GM12878 (cell line): ENCODE data around the gene TSHZ2. TPM values are rescaled to one million over a fixed set of nuclear protein-coding genes. Genes with fewer than 3 reads are reported as not detected.

ENCODE experiments used
- ATAC-seq: fragments of 200-7000 bp; cut with Tn5 transposase; 3 replicates; pipeline ENCODE4 v1.9.1; 2020; ENCODE audit warnings: mild to moderate bottlenecking, moderate library complexity
- BruUV-seq: library from RNA; stranded (reverse); fragments of 400-500 nt; replicated peaks from 2 replicates; lab custom pipeline; 2021; lab: Mats Ljungman, UMichigan
- CTCF ChIA-PET: fragments of 300-600 bp; sonication (Branson Sonifier 250); formaldehyde crosslinking; extraction: SDS; loops from one replicate; lab custom pipeline; 2021; ENCODE audit warnings: inconsistent platforms; lab: Yijun Ruan, JAX
- POLR2A ChIA-PET: fragments of 350-600 bp; formaldehyde crosslinking; extraction: SDS; loops from one replicate; lab custom pipeline; 2021; ENCODE audit warnings: inconsistent platforms; lab: Charles Lee
- RAD21 ChIA-PET: fragments of 300-600 bp; sonication (Branson Sonifier 250); formaldehyde crosslinking; loops from one replicate; lab custom pipeline; 2023; ENCODE audit warnings: antibody characterized with exemption; ENCODE audit not compliant: unreplicated experiment; lab: Charles Lee
- SMC1A ChIA-PET: fragments of 300-600 bp; sonication (Branson Sonifier 250); formaldehyde crosslinking; loops from one replicate; lab custom pipeline; 2023; ENCODE audit not compliant: unreplicated experiment, uncharacterized antibody; lab: Charles Lee
- DNase-seq: peaks from one replicate; pipeline ENCODE4 v3.0.0-alpha.2; 2011; ENCODE audit warnings: low read depth, low spot score
- FAIRE-seq: peaks from 3 replicates; lab custom pipeline; 2011; peaks lifted over from hg19 to GRCh38; lab: Jason Lieb, UNC
- H2AFZ ChIP-seq: 2 replicates; pipeline ENCODE4 v1.6.0; 2011; ENCODE audit warnings: low read depth, low read length, control low read depth; ENCODE audit not compliant: control insufficient read depth
- H3K27ac ChIP-seq: 2 replicates; pipeline ENCODE4 v1.5.1; 2011; ENCODE audit warnings: control low read depth; ENCODE audit not compliant: control insufficient read depth, insufficient read depth
- H3K27me3 ChIP-seq, 2 experiments: replicated peaks in 1 of 2; 2 replicates each; pipeline versions ENCODE4 v1.6.0 to v1.6.1; 2011; ENCODE audit warnings: low read length in 1 of 2; ENCODE audit not compliant: control insufficient read depth in 2 of 2, insufficient read depth in 2 of 2
- H3K36me3 ChIP-seq, 2 experiments: 2 replicates each; pipeline ENCODE4 v1.5.1; 2011; ENCODE audit warnings: low read length in 1 of 2; ENCODE audit not compliant: control insufficient read depth in 2 of 2, insufficient read depth in 2 of 2
- H3K4me1 ChIP-seq: 2 replicates; pipeline ENCODE4 v1.6.1; 2011; ENCODE audit warnings: mild to moderate bottlenecking, low read length, moderate library complexity, mixed read lengths; ENCODE audit not compliant: control insufficient read depth, insufficient read depth
- H3K4me2 ChIP-seq: 2 replicates; pipeline ENCODE4 v1.6.0; 2011; ENCODE audit warnings: control low read depth; ENCODE audit not compliant: control insufficient read depth, insufficient read depth
- H3K4me3 ChIP-seq: fragments of 200-600 bp; sonication (generic); 2 replicates; pipeline ENCODE4 v1.5.1; 2016
- H3K79me2 ChIP-seq: 2 replicates; pipeline ENCODE4 v1.6.0; 2011; ENCODE audit warnings: low read length; ENCODE audit not compliant: control insufficient read depth, insufficient read depth
- H3K9ac ChIP-seq: 2 replicates; pipeline ENCODE4 v1.8.0; 2011; ENCODE audit warnings: low read length, control low read depth, mixed read lengths; ENCODE audit not compliant: control insufficient read depth, insufficient read depth
- H3K9me3 ChIP-seq: replicated peaks from 3 replicates; pipeline ENCODE4 v1.5.1; 2011; ENCODE audit warnings: mild to moderate bottlenecking, low read length; ENCODE audit not compliant: control insufficient read depth, insufficient read depth
- H4K20me1 ChIP-seq: 2 replicates; pipeline ENCODE4 v1.6.0; 2011; ENCODE audit not compliant: control insufficient read depth, insufficient read depth
- BHLHE40 ChIP-seq, 2 experiments: fragments of 450-650 bp in 1 of 2; IDR thresholded peaks; 2 replicates each; pipeline ENCODE4 v1.6.1; 2011 to 2017; ENCODE audit warnings: low read depth in 2 of 2, borderline replicate concordance in 1 of 2, improper control_type of control experiment in 1 of 2, low read length in 1 of 2, mild to moderate bottlenecking in 1 of 2
- CBFB ChIP-seq: IDR thresholded peaks from 2 replicates; pipeline ENCODE4 v1.6.1; 2016; ENCODE audit warnings: antibody characterized with exemption, low read depth
- CHD1 ChIP-seq: IDR thresholded peaks from 2 replicates; pipeline ENCODE4 v1.6.1; 2012; ENCODE audit warnings: low read depth, low read length, improper control_type of control experiment
- CHD4 ChIP-seq: fragments of 200-600 bp; sonication (generic); IDR thresholded peaks from 2 replicates; pipeline ENCODE4 v1.6.1; 2016; ENCODE audit warnings: mild to moderate bottlenecking
- CREM ChIP-seq: IDR thresholded peaks from 2 replicates; pipeline ENCODE4 v1.6.1; 2014; ENCODE audit warnings: antibody characterized with exemption, low read depth
- JUND ChIP-seq: IDR thresholded peaks from 2 replicates; pipeline ENCODE4 v1.6.1; 2012; ENCODE audit warnings: low read depth, mild to moderate bottlenecking, low read length, improper control_type of control experiment, moderate library complexity
- POU2F2 ChIP-seq: IDR thresholded peaks from 3 replicates; pipeline ENCODE4 v1.6.1; 2011; ENCODE audit warnings: low read depth, mild to moderate bottlenecking, low read length, borderline replicate concordance
- SMARCA5 ChIP-seq: fragments of 450-650 bp; IDR thresholded peaks from 2 replicates; pipeline ENCODE4 v1.6.1; 2017; ENCODE audit warnings: mild to moderate bottlenecking
- SPI1 ChIP-seq: IDR thresholded peaks from 2 replicates; pipeline ENCODE4 v1.6.1; 2011; ENCODE audit warnings: low read depth, mild to moderate bottlenecking, low read length, moderate library complexity, borderline replicate concordance; ENCODE audit not compliant: insufficient read depth
- SREBF1 ChIP-seq: IDR thresholded peaks from 2 replicates; pipeline ENCODE4 v1.6.1; 2012; ENCODE audit warnings: mild to moderate bottlenecking, low read length
- TCF3 ChIP-seq: IDR thresholded peaks from 2 replicates; pipeline ENCODE4 v1.6.1; 2012; ENCODE audit warnings: low read depth, mild to moderate bottlenecking, low read length, borderline replicate concordance; ENCODE audit not compliant: insufficient read depth
- WRNIP1 ChIP-seq: IDR thresholded peaks from 2 replicates; pipeline ENCODE4 v1.6.1; 2011; ENCODE audit warnings: low read depth, low read length, improper control_type of control experiment, borderline replicate concordance
- ZNF24 ChIP-seq: fragments of 450-650 bp; IDR thresholded peaks from 2 replicates; pipeline ENCODE4 v1.6.1; 2017; ENCODE audit warnings: antibody characterized with exemption, mild to moderate bottlenecking
- ZZZ3 ChIP-seq: IDR thresholded peaks from 2 replicates; pipeline ENCODE4 v1.6.1; 2011; ENCODE audit warnings: low read depth; ENCODE audit not compliant: control insufficient read depth, insufficient read length
- WGBS: methylation state at CpG from one replicate; pipeline ENCODE4 v1.1.6; 2016; ENCODE audit warnings: low lambda C conversion rate; ENCODE audit not compliant: insufficient replicate concordance, insufficient coverage; ENCODE audit errors: missing lambda C conversion rate; 5-methylcytosine and 5-hydroxymethylcytosine counted together
- in situ Hi-C: fragments of 300-500 bp; cut with MboI; formaldehyde crosslinking; loops from 9 replicates; pipeline ENCODE4 v1.14.3; 2018; ENCODE audit warnings: mixed read lengths
- intact Hi-C: fragments of 100-400 bp; cut with micrococcal nuclease; formaldehyde crosslinking; loops from one replicate; pipeline ENCODE4 v1.14.2; 2022; ENCODE audit not compliant: unreplicated experiment
- polyA plus RNA-seq, 11 experiments: library from polyadenylated mRNA; depleted of rRNA in 4 of 11; unstranded in 6 of 11; stranded (reverse) in 5 of 11; fragments of >200 nt; fragmentation: Nextera tagmentation in 4 of 11; fragmentation: Illumina TruSeq in 1 of 11; extraction: Ambion mirVana in 4 of 11; extraction: Trizol in 1 of 11; gene quantifications; 1 replicate in 1 of 11; 2 replicates in 10 of 11; pipeline versions ENCODE4 v1.2.1 to v1.2.3, GENCODE V29; 2011 to 2016; ENCODE audit warnings: inconsistent platforms in 2 of 11, missing spikeins in 2 of 11, low read depth in 1 of 11
- total RNA-seq, 4 experiments: library from RNA; depleted of rRNA in 3 of 4; stranded (reverse); fragments of >200 nt in 3 of 4; fragmentation: Illumina TruSeq in 1 of 4; extraction: Trizol in 1 of 4; gene quantifications; 2 replicates each; pipeline versions ENCODE4 v1.2.1 to v1.2.3, GENCODE V29; 2013 to 2021
- TF ChIP-seq, protein P1 (sequence below): IDR thresholded peaks from 2 replicates; pipeline ENCODE4 v1.6.1; 2012; ENCODE audit warnings: low read depth, low read length, improper control_type of control experiment

Gene TSHZ2
- total and polyA plus RNA-seq, 10 of the 15 experiments (the other 5 are each of a cell fraction or from before 2014, with no cell fraction given): 0.01 to 0.86 (median 0.13) TPM; not detected in 2

DNA sequence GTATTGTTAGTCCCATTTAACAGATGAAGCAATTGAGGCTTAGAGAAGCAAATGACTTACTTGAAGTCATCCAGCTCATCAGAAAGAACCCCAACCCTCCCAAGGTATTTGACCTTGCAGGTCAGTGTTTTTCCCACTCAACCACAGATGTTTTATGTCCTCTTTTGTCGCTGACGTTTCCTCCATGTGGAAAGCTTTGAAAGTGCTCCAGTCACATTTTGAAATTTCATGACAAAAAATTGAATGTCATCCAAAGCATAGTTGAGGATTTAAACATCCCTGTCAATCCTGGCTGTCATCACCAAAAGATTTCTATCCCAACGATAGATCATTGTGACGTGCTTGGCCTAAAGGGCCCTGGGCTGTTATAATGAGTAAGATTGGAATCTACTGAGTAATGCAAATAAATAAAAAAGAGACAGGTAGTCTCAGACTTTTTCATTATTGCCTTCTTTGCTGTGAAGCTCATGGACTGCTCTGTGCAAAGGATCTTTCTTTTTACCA, 102.7 kb downstream of the TSHZ2 start (continued):
- TF ChIP-seq ZZZ3: no peak
- TF ChIP-seq CREM: no peak
- TF ChIP-seq TCF3: no peak

DNA sequence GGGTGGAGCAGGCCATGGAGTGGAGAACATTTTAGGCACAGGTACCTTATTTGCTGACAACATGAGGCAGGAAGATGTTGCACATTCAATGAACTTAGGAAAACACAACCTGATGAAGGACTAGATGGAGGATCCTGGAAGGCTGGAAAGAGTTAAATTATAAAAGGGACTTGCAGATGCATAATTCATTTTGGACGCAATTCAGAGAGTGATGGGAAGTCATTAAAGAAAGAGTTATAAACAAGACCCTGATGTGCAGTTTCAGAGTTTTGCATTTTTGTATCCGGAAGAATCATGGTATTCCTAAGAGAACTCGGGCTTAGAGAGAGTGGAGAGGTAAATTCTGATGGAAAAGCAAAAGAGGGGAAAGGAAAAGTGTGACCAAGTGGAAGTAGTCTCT, 104.5 kb downstream of the TSHZ2 start:
- CTCF ChIA-PET: no interaction called here

DNA sequence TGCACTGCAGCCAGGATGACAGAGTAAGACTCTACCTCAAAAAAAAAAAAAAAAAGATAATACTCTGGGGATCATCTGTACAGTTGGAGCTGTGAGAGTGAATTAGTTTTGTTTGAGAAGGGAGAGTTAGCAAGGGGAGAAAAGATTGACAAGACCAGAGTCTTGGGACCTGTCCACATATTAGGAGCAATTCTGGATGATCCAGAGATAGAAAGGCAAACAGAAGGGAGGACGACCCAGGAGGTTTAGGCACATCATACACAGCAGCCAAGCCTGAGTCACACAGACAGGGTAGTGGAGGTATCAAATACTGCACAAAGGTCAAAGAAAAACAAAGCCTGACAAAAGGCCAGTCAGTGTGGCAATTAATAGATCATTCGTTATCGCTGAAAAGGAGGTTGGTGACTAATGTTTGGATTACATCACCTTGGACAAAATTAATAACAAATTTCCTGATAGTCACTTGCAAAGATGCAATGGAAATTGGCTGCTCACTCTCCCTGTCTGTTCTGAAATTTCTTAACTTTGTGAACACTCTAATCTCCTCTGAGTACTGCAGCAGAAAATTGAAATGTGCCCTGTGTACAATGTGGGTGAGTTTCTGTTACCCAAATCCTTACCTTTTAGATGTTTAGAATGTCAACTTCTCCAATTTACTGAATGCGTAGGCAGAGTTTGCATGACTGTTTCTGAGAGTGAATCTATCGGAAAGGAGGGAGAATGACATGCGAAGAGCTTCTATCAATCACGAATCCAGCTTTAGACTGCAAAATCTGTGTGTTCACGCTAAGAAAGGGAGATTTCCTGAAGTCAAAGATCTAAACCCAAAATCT, 105.4 kb downstream of the TSHZ2 start:
- Histone ChIP-seq H3K4me2 (no peak overlapping the region), H3K4me3 (no peak overlapping the region), H3K9ac (no peak overlapping the region), H3K9me3 (no peaks in the 10 kb centered on the region), H3K79me2 (no peaks in the 10 kb centered on the region), H3K27ac (no peak overlapping the region), H4K20me1 (no peaks in the 10 kb centered on the region), H3K4me1 (no peaks in the 10 kb centered on the region), H3K36me3 (no peaks in the 10 kb centered on the region), H2AFZ (no peak overlapping the region), H3K27me3 (0 out of 4 replicates have a peak, but pooled peaks cover 0 to 3% of the 10 kb centered on the region in 2 experiments)
- ATAC-seq (peak; percentile 21; the same call in 1 of the 3 replicates), DNase-seq (no peak), FAIRE-seq (no peak)
- ChIA-PET SMC1A (no interaction called here), RAD21 (no interaction called here), CTCF (no interaction called here), POLR2A (no interaction called here)
- in situ Hi-C loops (no loop called here), intact Hi-C loops (no loop called here)
- no TSS peak for BruUV-seq
- 31% methylated on average over 8 of the region's 8 CpGs for WGBS
- TF ChIP-seq WRNIP1: no peak
- TF ChIP-seq SPI1: no peak
- no peak for TF ChIP-seq BHLHE40 (IDR thresholded peaks at IDR 0.05; ENCODE audit: borderline replicate concordance in 1 of 2, low read depth in 2 of 2, low read length in 1 of 2)
- TF ChIP-seq CBFB: no peak
- TF ChIP-seq POU2F2: no peak
- TF ChIP-seq, protein P1, sequence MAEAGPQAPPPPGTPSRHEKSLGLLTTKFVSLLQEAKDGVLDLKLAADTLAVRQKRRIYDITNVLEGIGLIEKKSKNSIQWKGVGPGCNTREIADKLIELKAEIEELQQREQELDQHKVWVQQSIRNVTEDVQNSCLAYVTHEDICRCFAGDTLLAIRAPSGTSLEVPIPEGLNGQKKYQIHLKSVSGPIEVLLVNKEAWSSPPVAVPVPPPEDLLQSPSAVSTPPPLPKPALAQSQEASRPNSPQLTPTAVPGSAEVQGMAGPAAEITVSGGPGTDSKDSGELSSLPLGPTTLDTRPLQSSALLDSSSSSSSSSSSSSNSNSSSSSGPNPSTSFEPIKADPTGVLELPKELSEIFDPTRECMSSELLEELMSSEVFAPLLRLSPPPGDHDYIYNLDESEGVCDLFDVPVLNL: no peak
- TF ChIP-seq ZNF24: no peak
- no peak for TF ChIP-seq SMARCA5
- no peak for TF ChIP-seq CREM
- no peak for TF ChIP-seq JUND
- no peak for TF ChIP-seq SREBF1
- no peak for TF ChIP-seq CHD4

More for the DNA sequence above, 104.5 kb downstream of the TSHZ2 start:
- DNase-seq (no peak), ATAC-seq (no peak), FAIRE-seq (no peak)
- Histone ChIP-seq H3K9ac (no peak overlapping the region), H3K27me3 (0 out of 4 replicates have a peak, but pooled peaks cover 0 to 3% of the 10 kb centered on the region in 2 experiments), H2AFZ (no peak overlapping the region), H3K4me1 (no peaks in the 10 kb centered on the region), H3K27ac (no peak overlapping the region), H4K20me1 (no peaks in the 10 kb centered on the region), H3K36me3 (no peaks in the 10 kb centered on the region), H3K4me2 (no peak overlapping the region), H3K9me3 (no peaks in the 10 kb centered on the region), H3K4me3 (no peak overlapping the region), H3K79me2 (no peaks in the 10 kb centered on the region)
- 60% methylated on average over 3 of the region's 3 CpGs for WGBS
- intact Hi-C loops (no loop called here), in situ Hi-C loops (no loop called here)
- BruUV-seq: no TSS peak
- POLR2A ChIA-PET: no interaction called here
- RAD21 ChIA-PET: no interaction called here
- TF ChIP-seq CHD1: no peak
- TF ChIP-seq, all 136 proteins: peak for 0
- SMC1A ChIA-PET: no interaction called here
